SK-N-SH (cell line): ENCODE measurements around the gene MAD1L1. TPM values are rescaled to one million over a fixed set of nuclear protein-coding genes. Genes with fewer than 3 reads are reported as not detected.

ENCODE experiments used
- CTCF ChIA-PET: fragments of 300-600, 350-600 bp; formaldehyde crosslinking; extraction: SDS; loops from one replicate; lab custom pipeline; 2021; lab: Yijun Ruan, JAX
- POLR2A ChIA-PET: fragments of 350-600 bp; sonication (Branson Sonifier 250); formaldehyde crosslinking; extraction: SDS; loops from one replicate; lab custom pipeline; 2020; ENCODE audit warnings: antibody characterized with exemption, inconsistent platforms; lab: Yijun Ruan, JAX
- DNase-seq: peaks from one replicate; pipeline ENCODE4 v3.0.0; 2012
- H2AFZ ChIP-seq: fragments of 200-600 bp; sonication (generic); 2 replicates; pipeline ENCODE4 v1.8.1; 2016; ENCODE audit warnings: antibody characterized with exemption, mild to moderate bottlenecking, low read depth
- H3F3A ChIP-seq: fragments of 200-600 bp; sonication (generic); replicated peaks from 2 replicates; pipeline ENCODE3; 2016; ENCODE audit warnings: antibody characterized with exemption, mild to moderate bottlenecking; ENCODE audit not compliant: insufficient read depth
- H3K27ac ChIP-seq, 2 experiments: fragments of 200-500 bp in 1 of 2; fragments of 200-600 bp in 1 of 2; sonication (Bioruptor generic) in 1 of 2; sonication (generic), shearing (Covaris generic) in 1 of 2; 2 replicates each; pipeline versions ENCODE4 v1.5.1 to v1.6.1; 2014 to 2016; ENCODE audit warnings: low read depth in 2 of 2, inconsistent platforms in 1 of 2, low read length in 1 of 2, mild to moderate bottlenecking in 1 of 2, mixed read lengths in 1 of 2
- H3K27me3 ChIP-seq: fragments of 200-600 bp; sonication (generic), shearing (Covaris generic); 2 replicates; pipeline ENCODE4 v1.6.1; 2016; ENCODE audit warnings: mixed run types; ENCODE audit not compliant: insufficient read depth
- H3K36me3 ChIP-seq, 2 experiments: fragments of 200-500 bp in 1 of 2; fragments of 200-600 bp in 1 of 2; sonication (Bioruptor generic) in 1 of 2; sonication (generic) in 1 of 2; replicated peaks in 1 of 2; 2 replicates each; pipeline versions ENCODE3 to v1.5.1; 2014 to 2016; ENCODE audit warnings: low read length in 1 of 2, mild to moderate bottlenecking in 1 of 2; ENCODE audit not compliant: insufficient read depth in 2 of 2, control insufficient read depth in 1 of 2
- H3K4me1 ChIP-seq, 2 experiments: fragments of 200-500 bp in 1 of 2; fragments of 200-600 bp in 1 of 2; sonication (Bioruptor generic) in 1 of 2; sonication (generic), shearing (Covaris generic) in 1 of 2; 2 replicates each; pipeline versions ENCODE4 v1.5.1 to v1.6.1; 2014 to 2016; ENCODE audit warnings: low read depth in 1 of 2, low read length in 1 of 2, mixed run types in 1 of 2; ENCODE audit not compliant: insufficient read depth in 2 of 2, control insufficient read depth in 1 of 2
- H3K4me2 ChIP-seq: fragments of 200-600 bp; sonication (generic), shearing (Covaris generic); 2 replicates; pipeline ENCODE4 v1.6.1; 2017; ENCODE audit warnings: mixed run types
- H3K4me3 ChIP-seq, 2 experiments: fragments of 200-500 bp in 1 of 2; fragments of 200-600 bp in 1 of 2; sonication (Bioruptor generic) in 1 of 2; sonication (generic), shearing (Covaris generic) in 1 of 2; 2 replicates each; pipeline versions ENCODE4 v1.5.1 to v1.8.1; 2014 to 2016; ENCODE audit warnings: low read depth in 2 of 2, inconsistent platforms in 1 of 2, low read length in 1 of 2, mild to moderate bottlenecking in 1 of 2, mixed read lengths in 1 of 2, moderate library complexity in 1 of 2
- H3K79me2 ChIP-seq: fragments of 200-600 bp; sonication (generic); 2 replicates; pipeline ENCODE4 v1.8.1; 2017; ENCODE audit warnings: mild to moderate bottlenecking; ENCODE audit not compliant: insufficient read depth
- H3K9ac ChIP-seq: fragments of 200-600 bp; sonication (generic); 2 replicates; pipeline ENCODE4 v1.6.1; 2017; ENCODE audit warnings: mixed run types
- H3K9me2 ChIP-seq: fragments of 200-600 bp; sonication (generic); 2 replicates; pipeline ENCODE4 v1.6.1; 2017; ENCODE audit warnings: mixed run types
- H3K9me3 ChIP-seq: fragments of 200-600 bp; sonication (generic); 2 replicates; pipeline ENCODE4 v1.6.1; 2017; ENCODE audit warnings: mixed run types, mild to moderate bottlenecking, moderate library complexity
- H4K20me1 ChIP-seq: fragments of 200-600 bp; sonication (generic); 2 replicates; pipeline ENCODE4 v1.6.1; 2017; ENCODE audit warnings: mild to moderate bottlenecking, mixed run types; ENCODE audit not compliant: insufficient read depth
- EP300 ChIP-seq, 2 experiments: IDR thresholded peaks; 2 replicates each; pipeline versions ENCODE4 v1.4.0 to v1.6.1; 2012; ENCODE audit warnings: borderline replicate concordance in 1 of 2, low read depth in 1 of 2, low read length in 1 of 2
- GABPA ChIP-seq: IDR thresholded peaks from 2 replicates; pipeline ENCODE4 v1.4.0; 2012; ENCODE audit warnings: low read depth, mild to moderate bottlenecking
- JUND ChIP-seq: IDR thresholded peaks from 2 replicates; pipeline ENCODE4 v1.4.0; 2012
- MAX ChIP-seq: IDR thresholded peaks from 2 replicates; pipeline ENCODE4 v1.4.0; 2012; ENCODE audit warnings: low read depth
- RAD21 ChIP-seq: IDR thresholded peaks from 2 replicates; pipeline ENCODE4 v1.6.1; 2012; ENCODE audit warnings: mild to moderate bottlenecking, low read length
- RCOR1 ChIP-seq: fragments of 150-350 bp; IDR thresholded peaks from 2 replicates; pipeline ENCODE4 v1.6.1; 2017; ENCODE audit warnings: antibody characterized with exemption, low read length
- REST ChIP-seq: IDR thresholded peaks from 2 replicates; pipeline ENCODE4 v1.6.1; 2012; ENCODE audit warnings: mild to moderate bottlenecking, low read depth, low read length, moderate library complexity
- RFX5 ChIP-seq: IDR thresholded peaks from 2 replicates; pipeline ENCODE4 v1.6.1; 2012; ENCODE audit warnings: mild to moderate bottlenecking, improper control_type of control experiment, low read length
- WGBS: methylation state at CpG from one replicate; pipeline ENCODE4 v1.1.6; 2017; ENCODE audit warnings: low lambda C conversion rate; 5-methylcytosine and 5-hydroxymethylcytosine counted together
- polyA plus RNA-seq, 3 experiments: library from polyadenylated mRNA; depleted of rRNA; stranded (reverse); fragments of >200 nt; gene quantifications; 2 replicates each; pipeline ENCODE4 v1.2.3, GENCODE V29; 2012

MAD1L1 gene
- polyA plus RNA-seq, 1 of the 3 experiments (the other 2 are of a cell fraction): 46.2 TPM

- Histone ChIP-seq H3K27ac (no peak overlapping the region; a peak in 1 of 4 replicates), H3K27me3 (no peaks in the 10 kb centered on the region), H3K36me3 (no peaks in the 10 kb centered on the region), H3K4me3 (no peak overlapping the region), H3F3A (no peaks in the 10 kb centered on the region), H4K20me1 (no peaks in the 10 kb centered on the region), H2AFZ (no peak overlapping the region), H3K79me2 (no peaks in the 10 kb centered on the region), H3K9me2 (no peaks in the 10 kb centered on the region), H3K9ac (no peak overlapping the region), H3K4me1 (peaks cover 0 to 29% of the 10 kb centered on the region in 2 experiments; a peak in 1 of 4 replicates), H3K9me3 (no peaks in the 10 kb centered on the region), H3K4me2 (no peak overlapping the region)
- POLR2A ChIA-PET: no interaction called here
- DNase-seq: no peak
- CTCF ChIA-PET: interaction anchor here (0.7 to 1.4 kb wide), 2 partner anchors 18 to 273 kb away, joined by 3 to 9 read pairs; no protein-coding TSS in a partner anchor
- 87% methylated on average over 14 of the region's 15 CpGs for WGBS
- TF ChIP-seq MAX (no peak), GABPA (no peak), RCOR1 (no peak), REST (no peak)
Observed at GRCh38 chr7:1866601-1867000, 366.1 kb downstream of the MAD1L1 start.

- no peak overlapping the region for H3K4me2 ChIP-seq
- POLR2A ChIA-PET: no interaction called here
- peak overlapping the region in 1 of 2 experiments; percentile 53; a peak in 2 of 4 replicates for H3K27ac ChIP-seq
- WGBS: 76% methylated on average over 15 of the region's 19 CpGs
- DNase-seq: peak; percentile 86
- H3K27me3 ChIP-seq: no peaks in the 10 kb centered on the region
- no peaks in the 10 kb centered on the region for H3F3A ChIP-seq
- H4K20me1 ChIP-seq: no peaks in the 10 kb centered on the region
- H3K4me1 ChIP-seq: peaks cover 0 to 29% of the 10 kb centered on the region in 2 experiments; a peak in 1 of 4 replicates
- H3K9me3 ChIP-seq: no peaks in the 10 kb centered on the region
- H3K4me3 ChIP-seq: no peak overlapping the region
- H3K79me2 ChIP-seq: no peaks in the 10 kb centered on the region
- CTCF ChIA-PET: interaction anchor here (1.0 kb wide), 1 partner anchor 234 kb away, joined by 3 read pairs; no protein-coding TSS in a partner anchor
- H2AFZ ChIP-seq: no peak overlapping the region
- no peak overlapping the region for H3K9ac ChIP-seq
- TF ChIP-seq RAD21 (0 out of 2 replicates have a peak, but pooled peaks have one; percentile 11), EP300 (IDR thresholded peaks at IDR 0.05; ENCODE audit: borderline replicate concordance in 1 of 2, low read depth in 1 of 2, low read length in 1 of 2) (peak in 1 of 2 experiments; percentile 10; a peak in 1 of 4 replicates), JUND (no peak), RFX5 (no peak)
- H3K9me2 ChIP-seq: no peaks in the 10 kb centered on the region
- H3K36me3 ChIP-seq: no peaks in the 10 kb centered on the region
Observed at GRCh38 chr7:1865571-1866255, 367.0 kb downstream of the MAD1L1 start.
